ENCODE measurements around the gene SLC22A12.

The SLC22A12 gene

GRCh38 chr11:64590763-64591221 is at the start of gene SLC22A12:
SLC22A12 (plus strand) TSS chr11:64591220; CDS start chr11:64591557, 337 bp downstream.
- Histone ChIP-seq H3K4me3 (ENCODE audit: low read depth, low read length) (no peak within 1 kb of the TSS), H3K9me3 (ENCODE audit: severe bottlenecking) (no peaks in the 10 kb centered on the region), H3K27me3 (ENCODE audit: insufficient read depth, low read depth, severe bottlenecking) (no peaks in the 10 kb centered on the region), H3K36me3 (no peaks in the 10 kb centered on the region), H3K27ac (no peak within 1 kb of the TSS)
- TF ChIP-seq, protein P1, sequence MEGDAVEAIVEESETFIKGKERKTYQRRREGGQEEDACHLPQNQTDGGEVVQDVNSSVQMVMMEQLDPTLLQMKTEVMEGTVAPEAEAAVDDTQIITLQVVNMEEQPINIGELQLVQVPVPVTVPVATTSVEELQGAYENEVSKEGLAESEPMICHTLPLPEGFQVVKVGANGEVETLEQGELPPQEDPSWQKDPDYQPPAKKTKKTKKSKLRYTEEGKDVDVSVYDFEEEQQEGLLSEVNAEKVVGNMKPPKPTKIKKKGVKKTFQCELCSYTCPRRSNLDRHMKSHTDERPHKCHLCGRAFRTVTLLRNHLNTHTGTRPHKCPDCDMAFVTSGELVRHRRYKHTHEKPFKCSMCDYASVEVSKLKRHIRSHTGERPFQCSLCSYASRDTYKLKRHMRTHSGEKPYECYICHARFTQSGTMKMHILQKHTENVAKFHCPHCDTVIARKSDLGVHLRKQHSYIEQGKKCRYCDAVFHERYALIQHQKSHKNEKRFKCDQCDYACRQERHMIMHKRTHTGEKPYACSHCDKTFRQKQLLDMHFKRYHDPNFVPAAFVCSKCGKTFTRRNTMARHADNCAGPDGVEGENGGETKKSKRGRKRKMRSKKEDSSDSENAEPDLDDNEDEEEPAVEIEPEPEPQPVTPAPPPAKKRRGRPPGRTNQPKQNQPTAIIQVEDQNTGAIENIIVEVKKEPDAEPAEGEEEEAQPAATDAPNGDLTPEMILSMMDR (IDR thresholded peaks at IDR 0.05; ENCODE audit: low read depth, low read length): no peak
- DNase-seq: no peak

DNA sequence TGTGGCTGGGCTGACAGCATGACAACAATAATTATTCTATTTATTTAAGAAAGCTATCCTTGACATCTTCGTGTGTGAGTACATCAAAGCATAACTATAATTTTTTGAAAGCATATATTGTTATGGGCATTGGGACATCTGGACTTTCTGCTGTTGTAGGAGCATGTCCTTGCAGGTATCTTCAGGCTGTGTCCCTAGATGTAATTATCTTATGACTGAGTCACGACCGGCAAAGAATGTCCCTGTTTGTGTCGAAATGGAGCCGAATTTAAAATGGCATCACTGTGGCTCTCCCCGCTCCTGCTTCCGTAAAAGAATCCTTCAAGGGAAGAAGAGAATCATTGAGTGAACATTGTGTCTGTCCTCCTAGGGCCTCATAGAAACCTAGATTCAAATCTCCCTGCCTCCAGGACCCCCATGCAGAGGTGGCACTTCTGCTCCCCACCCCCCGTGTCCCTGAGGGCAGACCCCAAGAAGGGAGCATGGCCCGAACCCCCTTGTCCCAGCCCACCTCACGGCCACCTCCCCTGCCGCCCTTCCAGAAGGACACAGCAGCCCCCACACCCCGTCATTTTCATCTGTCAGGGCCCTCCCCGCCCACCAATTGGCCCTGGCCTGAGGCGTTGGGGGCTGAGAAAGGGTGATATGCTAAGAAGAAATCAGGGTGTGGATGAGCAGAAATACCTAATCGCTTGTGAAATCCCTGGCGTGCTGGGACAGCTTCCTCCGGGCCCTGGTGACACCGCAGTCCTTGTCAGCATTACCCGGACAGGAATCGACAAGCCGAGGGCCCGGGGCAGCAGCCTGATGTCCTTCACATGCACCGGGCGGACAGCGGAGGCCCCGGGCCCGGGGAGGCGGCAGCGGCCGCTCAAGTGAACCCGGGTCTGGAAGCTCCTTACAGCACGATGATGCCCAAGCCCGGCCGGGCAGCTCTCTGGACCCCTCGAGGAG is 48.6 kb upstream of the SLC22A12 start:
- TF ChIP-seq, protein P1 (IDR thresholded peaks at IDR 0.05; ENCODE audit: low read depth, low read length): no peak
- H3K9me3 ChIP-seq (ENCODE audit: severe bottlenecking): no peaks in the 10 kb centered on the region
- DNase-seq: no peak
- H3K27me3 ChIP-seq (ENCODE audit: insufficient read depth, low read depth, severe bottlenecking): no peaks in the 10 kb centered on the region
- no peak overlapping the region for H3K27ac ChIP-seq
- H3K36me3 ChIP-seq: no peaks in the 10 kb centered on the region
- H3K4me3 ChIP-seq (ENCODE audit: low read depth, low read length): no peak overlapping the region

GRCh38 chr11:64543818-64544217 is 47.2 kb upstream of the SLC22A12 start:
- Histone ChIP-seq H3K4me3 (ENCODE audit: low read depth, low read length) (no peak overlapping the region), H3K9me3 (ENCODE audit: severe bottlenecking) (no peaks in the 10 kb centered on the region), H3K27me3 (ENCODE audit: insufficient read depth, low read depth, severe bottlenecking) (no peaks in the 10 kb centered on the region), H3K36me3 (no peaks in the 10 kb centered on the region), H3K27ac (no peak overlapping the region)
- DNase-seq: no peak
- TF ChIP-seq, protein P1 (IDR thresholded peaks at IDR 0.05; ENCODE audit: low read depth, low read length): no peak

DNA sequence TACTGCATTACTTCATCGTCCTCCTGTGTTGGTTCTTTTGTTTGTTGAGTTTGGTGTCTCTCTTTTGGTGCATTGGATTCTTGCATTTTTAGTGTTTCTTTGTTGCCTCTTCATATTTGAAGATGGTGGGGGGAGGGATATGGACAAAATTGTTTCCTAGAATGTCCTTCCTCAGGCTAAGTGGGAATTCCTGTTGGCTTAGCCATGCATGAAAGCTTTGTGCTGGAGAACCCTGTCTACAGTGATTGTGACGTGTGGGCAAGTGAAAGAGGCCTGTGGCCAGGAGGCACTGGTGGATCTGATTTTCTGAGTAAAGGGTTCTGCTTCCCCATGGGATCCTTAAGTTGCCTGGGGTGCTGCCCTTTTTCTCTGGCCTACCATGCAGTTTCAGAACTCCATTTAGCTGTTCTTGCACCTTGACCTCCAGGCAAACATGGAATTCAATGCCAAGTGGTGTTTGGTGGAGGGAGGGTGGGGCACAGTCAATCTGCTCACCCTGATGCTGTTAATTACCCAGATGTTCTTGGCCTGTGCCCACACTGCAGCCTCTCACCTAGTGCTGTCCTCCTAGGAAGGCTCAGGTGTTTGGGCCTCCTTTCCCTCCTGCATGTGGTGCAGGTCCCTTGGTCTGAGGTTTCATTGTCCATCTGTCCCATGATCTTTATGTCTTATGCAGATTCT is 46.3 kb upstream of the SLC22A12 start:
- no peak overlapping the region for H3K27ac ChIP-seq
- no peaks in the 10 kb centered on the region for H3K27me3 ChIP-seq (ENCODE audit: insufficient read depth, low read depth, severe bottlenecking)
- H3K36me3 ChIP-seq: no peaks in the 10 kb centered on the region
- TF ChIP-seq, protein P1 (IDR thresholded peaks at IDR 0.05; ENCODE audit: low read depth, low read length): no peak
- no peaks in the 10 kb centered on the region for H3K9me3 ChIP-seq (ENCODE audit: severe bottlenecking)
- no peak for DNase-seq
- H3K4me3 ChIP-seq (ENCODE audit: low read depth, low read length): no peak overlapping the region

DNA sequence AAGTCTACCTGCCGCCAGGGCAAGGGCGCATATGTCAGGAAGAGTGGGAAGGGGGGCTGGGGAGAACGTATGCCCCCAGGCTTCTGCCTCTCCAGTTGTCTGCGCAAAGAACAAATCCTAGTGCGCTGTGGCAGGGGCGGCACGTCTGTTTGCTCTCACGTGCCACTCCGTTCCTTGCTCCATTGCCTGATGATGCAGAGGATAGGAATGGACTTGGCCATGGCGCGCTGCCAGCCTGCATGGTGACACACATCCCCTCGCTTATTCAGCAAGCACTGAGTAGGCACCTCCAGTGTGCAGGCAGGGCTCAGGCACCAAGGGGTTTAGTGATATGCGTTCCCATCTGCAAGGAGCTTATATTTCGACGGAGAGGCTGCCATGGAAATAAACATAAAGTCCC is 45.4 kb upstream of the SLC22A12 start:
- no peak for DNase-seq
- H3K36me3 ChIP-seq: no peaks in the 10 kb centered on the region
- no peaks in the 10 kb centered on the region for H3K9me3 ChIP-seq (ENCODE audit: severe bottlenecking)
- no peak overlapping the region for H3K27ac ChIP-seq
- H3K4me3 ChIP-seq (ENCODE audit: low read depth, low read length): no peak overlapping the region
- TF ChIP-seq, protein P1 (IDR thresholded peaks at IDR 0.05; ENCODE audit: low read depth, low read length): no peak
- H3K27me3 ChIP-seq (ENCODE audit: insufficient read depth, low read depth, severe bottlenecking): no peaks in the 10 kb centered on the region

All from WERI-Rb-1 (cell line).